DOHH2 (cell line): ENCODE data around the gene TTYH1.
"Not testable (repeated sequence)": the region's sequence is repeated elsewhere in the genome, so short reads cannot be mapped to it uniquely, and the experiment has no call there.

ENCODE experiments used
- H3F3A ChIP-seq: fragments of 200-600 bp; sonication (generic), shearing (Covaris generic); 2 replicates; pipeline ENCODE4 v1.6.0; 2016; ENCODE audit warnings: antibody characterized with exemption, mild to moderate bottlenecking; ENCODE audit not compliant: control insufficient read depth, insufficient read depth
- H3K27ac ChIP-seq: fragments of 200-600 bp; sonication (generic); 2 replicates; pipeline ENCODE4 v1.5.1; 2014; ENCODE audit warnings: low read depth, mild to moderate bottlenecking, low read length, moderate library complexity
- H3K27me3 ChIP-seq: fragments of 200-600 bp; sonication (generic); 2 replicates; pipeline ENCODE4 v1.6.1; 2014; ENCODE audit warnings: mild to moderate bottlenecking, low read length, mixed read lengths; ENCODE audit not compliant: control insufficient read depth
- H3K36me3 ChIP-seq: fragments of 200-600 bp; sonication (generic); 2 replicates; pipeline ENCODE4 v1.6.1; 2014; ENCODE audit warnings: mild to moderate bottlenecking, low read length, moderate library complexity, mixed read lengths; ENCODE audit not compliant: control insufficient read depth
- H3K4me1 ChIP-seq: fragments of 200-600 bp; sonication (generic); 2 replicates; pipeline ENCODE4 v1.6.1; 2014; ENCODE audit warnings: mild to moderate bottlenecking, low read length, mixed read lengths; ENCODE audit not compliant: control insufficient read depth
- H3K4me2 ChIP-seq: fragments of 200-600 bp; sonication (generic); 2 replicates; pipeline ENCODE4 v1.6.0; 2014; ENCODE audit warnings: mild to moderate bottlenecking, low read length, moderate library complexity
- H3K4me3 ChIP-seq: fragments of 200-600 bp; sonication (generic); 2 replicates; pipeline ENCODE4 v1.5.1; 2014; ENCODE audit warnings: mild to moderate bottlenecking, low read length, mixed read lengths
- H3K79me2 ChIP-seq: fragments of 200-600 bp; sonication (generic); 2 replicates; pipeline ENCODE4 v1.6.1; 2014; ENCODE audit warnings: mild to moderate bottlenecking, low read length, mixed read lengths; ENCODE audit not compliant: control insufficient read depth
- H3K9me2 ChIP-seq: fragments of 200-600 bp; sonication (generic); replicated peaks from 2 replicates; pipeline ENCODE4 v1.6.1; 2014; ENCODE audit warnings: mild to moderate bottlenecking, low read length, mixed read lengths; ENCODE audit not compliant: control insufficient read depth
- H3K9me3 ChIP-seq: fragments of 200-600 bp; sonication (generic); 2 replicates; pipeline ENCODE4 v1.6.1; 2014; ENCODE audit warnings: antibody characterized with exemption, low read length, mixed read lengths; ENCODE audit not compliant: control insufficient read depth, insufficient read depth
- H4K20me1 ChIP-seq: fragments of 200-600 bp; sonication (generic); 2 replicates; pipeline ENCODE4 v1.6.0; 2014; ENCODE audit warnings: low read depth, mild to moderate bottlenecking, antibody characterized with exemption, low read length, moderate library complexity; ENCODE audit not compliant: control insufficient read depth, insufficient read depth
- CTCF ChIP-seq: fragments of 200-600 bp; sonication (generic); IDR thresholded peaks from one replicate; pipeline ENCODE4 v1.5.1; 2014; ENCODE audit warnings: antibody characterized with exemption, mild to moderate bottlenecking, low read depth, low read length; ENCODE audit not compliant: poor library complexity, severe bottlenecking
- EZH2phosphoT487 ChIP-seq: fragments of 200-600 bp; sonication (generic); IDR thresholded peaks from 2 replicates; pipeline ENCODE4 v1.6.1; 2017; ENCODE audit warnings: borderline replicate concordance, mild to moderate bottlenecking, antibody characterized with exemption, low read length, moderate library complexity, mixed read lengths

TTYH1 gene

GRCh38 chr19:54376610-54377285 is 38.5 kb upstream of the TTYH1 start:
- Histone ChIP-seq H3K4me3 (no peak overlapping the region), H4K20me1 (peaks cover 8% of the 10 kb centered on the region), H3K9me2 (no peaks in the 10 kb centered on the region), H3K79me2 (no peaks in the 10 kb centered on the region), H3K4me1 (peaks cover 49% of the 10 kb centered on the region), H3K4me2 (peak overlapping the region; percentile 35), H3K27me3 (peaks cover 61% of the 10 kb centered on the region), H3K9me3 (no peaks in the 10 kb centered on the region), H3K36me3 (no peaks in the 10 kb centered on the region), H3F3A (peaks cover 17% of the 10 kb centered on the region), H3K27ac (no peak overlapping the region)
- no peak for TF ChIP-seq CTCF
- no peak for TF ChIP-seq EZH2phosphoT487

GRCh38 chr19:54379187-54379678 is 36.0 kb upstream of the TTYH1 start:
- peaks cover 49% of the 10 kb centered on the region for H3K27me3 ChIP-seq
- H3K4me3 ChIP-seq, result peak overlapping the region; percentile 45
- peaks cover 8% of the 10 kb centered on the region for H4K20me1 ChIP-seq
- no peaks in the 10 kb centered on the region for H3K79me2 ChIP-seq
- H3K36me3 ChIP-seq, result no peaks in the 10 kb centered on the region
- TF ChIP-seq EZH2phosphoT487 (no peak), CTCF (no peak)
- H3K9me3 ChIP-seq, result no peaks in the 10 kb centered on the region
- peaks cover 20% of the 10 kb centered on the region for H3F3A ChIP-seq
- H3K9me2 ChIP-seq, result no peaks in the 10 kb centered on the region
- peaks cover 34% of the 10 kb centered on the region for H3K4me1 ChIP-seq
- no peak overlapping the region for H3K27ac ChIP-seq
- H3K4me2 ChIP-seq, result peak overlapping the region; percentile 67

- H3K79me2 ChIP-seq, result no peaks in the 10 kb centered on the region
- no peak overlapping the region for H3K27ac ChIP-seq
- peaks cover 47% of the 10 kb centered on the region for H3K27me3 ChIP-seq
- no peaks in the 10 kb centered on the region for H3K36me3 ChIP-seq
- peaks cover 20% of the 10 kb centered on the region for H3F3A ChIP-seq
- H3K4me3 ChIP-seq, result no peak overlapping the region
- H3K4me1 ChIP-seq, result peaks cover 32% of the 10 kb centered on the region
- no peaks in the 10 kb centered on the region for H3K9me2 ChIP-seq
- H3K9me3 ChIP-seq, result no peaks in the 10 kb centered on the region
- no peak for TF ChIP-seq CTCF
- no peak for TF ChIP-seq EZH2phosphoT487
- peaks cover 8% of the 10 kb centered on the region for H4K20me1 ChIP-seq
- no peak overlapping the region for H3K4me2 ChIP-seq
Observed at GRCh38 chr19:54380897-54381296, 34.4 kb upstream of the TTYH1 start.

GRCh38 chr19:54382041-54382440 is 33.2 kb upstream of the TTYH1 start:
- not testable (repeated sequence) for H3K4me3 ChIP-seq, H3K4me2 ChIP-seq, H3K27ac ChIP-seq, H3K36me3 ChIP-seq, H3K9me3 ChIP-seq, H4K20me1 ChIP-seq, H3K79me2 ChIP-seq, H3K9me2 ChIP-seq
- Histone ChIP-seq H3F3A (peaks cover 15% of the 10 kb centered on the region), H3K27me3 (peaks cover 50% of the 10 kb centered on the region), H3K4me1 (peaks cover 26% of the 10 kb centered on the region)
